ENCODE data around the gene NOL3. TPM values are rescaled to one million over a fixed set of nuclear protein-coding genes. Genes with fewer than 3 reads are reported as not detected.

Gene NOL3
- total RNA-seq, 1 donor from 2014 or later: 110 TPM

DNA sequence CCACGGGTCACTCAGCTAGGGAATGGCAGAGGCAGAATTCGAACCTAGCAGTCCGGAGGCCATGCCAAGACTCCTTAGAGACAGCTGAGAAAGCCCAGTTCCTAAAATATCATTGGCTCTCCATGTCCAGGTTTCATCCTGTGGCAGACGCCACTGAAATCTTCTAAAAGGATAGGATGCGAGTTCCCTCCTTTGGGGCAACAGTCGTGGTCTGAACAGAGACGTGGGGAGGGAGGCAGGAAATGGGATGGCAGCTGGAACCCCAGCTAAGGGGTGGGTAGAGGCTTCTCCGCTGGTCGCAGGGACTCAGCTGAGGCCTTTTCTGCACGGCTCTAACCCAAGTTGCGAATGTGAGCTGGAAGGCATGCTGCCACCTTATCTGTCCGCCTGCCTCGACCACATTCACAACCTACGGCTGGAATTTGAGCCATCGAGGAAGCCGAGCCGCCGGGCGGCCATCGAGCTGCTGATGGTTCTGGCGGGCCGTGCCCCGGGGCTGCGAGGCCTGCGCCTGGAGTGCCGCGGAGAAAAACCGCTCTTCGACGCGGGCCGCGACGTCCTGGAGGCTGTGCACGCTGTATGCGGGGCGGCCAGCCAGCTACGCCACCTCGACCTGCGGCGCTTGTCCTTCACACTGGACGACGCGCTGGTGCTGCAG is 7.7 kb upstream of the NOL3 start:
- no peaks in the 10 kb centered on the region for H3K36me3 ChIP-seq
- H3K27me3 ChIP-seq (ENCODE audit: low read depth): peaks cover 45% of the 10 kb centered on the region
- peak overlapping the region; percentile 90 for H3K27ac ChIP-seq (replicated peaks)
- DNase-seq: no peak
- H3K4me3 ChIP-seq: peak overlapping the region; percentile 70
- TF ChIP-seq CTCF (IDR thresholded peaks at IDR 0.05; ENCODE audit: borderline replicate concordance): no peak
- intact Hi-C loops (cut with micrococcal nuclease): no loop called here
- H3K4me1 ChIP-seq: peaks cover 72% of the 10 kb centered on the region
- no peaks in the 10 kb centered on the region for H3K9me3 ChIP-seq (replicated peaks)

DNA sequence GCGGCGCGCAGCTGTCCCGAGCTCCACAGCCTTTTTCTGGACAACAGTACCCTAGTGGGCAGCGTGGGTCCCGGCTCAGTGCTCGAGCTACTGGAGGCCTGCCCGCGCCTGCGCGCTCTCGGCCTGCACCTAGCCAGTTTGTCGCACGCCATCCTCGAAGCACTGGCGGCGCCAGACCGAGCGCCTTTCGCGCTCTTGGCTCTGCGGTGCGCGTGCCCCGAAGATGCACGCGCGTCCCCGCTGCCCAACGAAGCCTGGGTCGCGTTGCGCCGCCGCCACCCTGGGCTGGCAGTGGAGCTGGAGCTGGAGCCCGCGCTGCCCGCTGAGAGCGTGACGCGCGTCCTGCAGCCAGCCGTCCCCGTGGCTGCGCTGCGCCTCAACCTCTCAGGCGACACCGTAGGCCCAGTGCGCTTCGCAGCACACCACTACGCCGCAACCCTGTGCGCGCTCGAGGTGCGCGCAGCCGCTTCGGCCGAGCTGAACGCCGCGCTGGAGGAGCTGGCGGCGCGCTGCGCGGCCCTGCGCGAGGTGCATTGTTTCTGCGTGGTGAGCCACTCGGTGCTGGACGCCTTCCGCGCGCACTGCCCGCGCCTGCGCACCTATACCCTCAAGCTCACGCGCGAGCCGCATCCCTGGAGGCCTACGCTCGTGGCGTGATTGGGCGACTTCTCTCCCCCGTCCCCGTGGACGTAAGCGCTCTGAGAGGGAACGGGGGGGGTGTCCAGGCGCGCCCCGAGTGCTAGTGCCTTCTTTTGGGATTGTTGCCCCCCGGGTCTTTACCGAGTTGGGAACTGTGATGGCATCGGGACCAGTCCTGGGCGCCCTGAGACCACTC is 7.0 kb upstream of the NOL3 start:
- Histone ChIP-seq H3K4me3 (peak overlapping the region; percentile 70), H3K4me1 (peaks cover 72% of the 10 kb centered on the region), H3K27me3 (ENCODE audit: low read depth) (peaks cover 45% of the 10 kb centered on the region), H3K27ac (replicated peaks) (peak overlapping the region; percentile 90), H3K36me3 (no peaks in the 10 kb centered on the region), H3K9me3 (replicated peaks) (no peaks in the 10 kb centered on the region)
- TF ChIP-seq CTCF (IDR thresholded peaks at IDR 0.05; ENCODE audit: borderline replicate concordance): no peak
- DNase-seq: peak; percentile 68
- intact Hi-C loops (cut with micrococcal nuclease): no loop called here

DNA sequence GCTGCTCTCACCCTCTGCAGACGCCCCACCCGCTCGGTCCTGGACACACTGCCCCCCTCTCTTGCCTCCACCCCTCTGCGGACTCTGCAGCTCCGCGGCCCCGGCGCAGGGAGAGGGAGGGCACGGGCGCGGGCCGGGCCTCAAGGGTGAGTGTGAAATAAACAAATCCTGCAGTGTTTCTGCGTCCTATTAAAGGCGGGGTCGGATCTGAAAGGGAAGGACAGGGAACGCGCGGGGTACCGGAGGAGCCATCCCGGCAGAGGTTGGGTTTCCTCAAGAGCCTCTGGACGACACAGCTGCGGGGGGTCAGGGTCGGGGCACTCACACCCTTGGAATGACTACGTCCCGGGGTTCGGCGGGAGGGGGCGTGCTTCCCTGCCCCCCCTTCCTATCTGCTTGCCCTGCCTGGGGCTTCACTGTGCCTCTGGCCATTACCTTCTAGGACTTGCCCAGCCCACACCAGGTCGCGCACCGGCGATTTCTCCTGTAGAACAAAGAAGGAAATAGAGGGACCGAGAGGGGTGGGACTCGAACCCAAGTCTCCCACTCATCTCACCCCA is 6.3 kb upstream of the NOL3 start:
- peak overlapping the region; percentile 90 for H3K27ac ChIP-seq (replicated peaks)
- intact Hi-C loops (cut with micrococcal nuclease): no loop called here
- no peak for DNase-seq
- no peaks in the 10 kb centered on the region for H3K9me3 ChIP-seq (replicated peaks)
- no peaks in the 10 kb centered on the region for H3K36me3 ChIP-seq
- H3K4me1 ChIP-seq: peaks cover 71% of the 10 kb centered on the region
- peaks cover 45% of the 10 kb centered on the region for H3K27me3 ChIP-seq (ENCODE audit: low read depth)
- peak overlapping the region; percentile 70 for H3K4me3 ChIP-seq
- TF ChIP-seq CTCF (IDR thresholded peaks at IDR 0.05; ENCODE audit: borderline replicate concordance): no peak

DNA sequence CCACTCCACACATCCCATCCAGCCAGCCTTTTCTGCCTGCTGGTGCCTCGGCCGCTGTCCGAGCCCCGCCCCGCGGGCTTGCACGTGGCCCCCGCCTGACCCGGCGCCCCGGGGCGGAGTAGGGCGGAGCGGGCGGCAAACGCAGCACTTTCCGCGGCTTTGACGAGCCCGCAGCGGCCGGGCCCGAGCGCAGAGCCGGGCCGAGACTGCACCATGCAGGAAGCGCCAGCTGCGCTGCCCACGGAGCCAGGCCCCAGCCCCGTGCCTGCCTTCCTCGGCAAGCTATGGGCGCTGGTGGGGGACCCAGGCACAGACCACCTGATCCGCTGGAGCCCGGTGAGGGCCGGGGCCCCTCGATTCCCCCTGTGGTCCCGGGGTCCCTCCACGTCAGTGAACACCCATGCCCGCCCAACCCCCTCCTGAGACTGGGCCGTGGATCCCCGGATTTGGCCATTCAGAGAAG is 5.7 kb upstream of the NOL3 start, which contains the start of gene HSF4:
TSS of gene HSF4 (plus strand) at position 147 of the 463 bp plus-strand sequence. CDS start at position 214, 67 bp downstream.
- Histone ChIP-seq H3K4me1 (peaks cover 71% of the 10 kb centered on the region), H3K9me3 (replicated peaks) (no peaks in the 10 kb centered on the region), H3K4me3 (peak within 1 kb of the TSS; percentile 70), H3K27me3 (ENCODE audit: low read depth) (peaks cover 45% of the 10 kb centered on the region), H3K27ac (replicated peaks) (peak within 1 kb of the TSS; percentile 90), H3K36me3 (no peaks in the 10 kb centered on the region)
- no peak for TF ChIP-seq CTCF (IDR thresholded peaks at IDR 0.05; ENCODE audit: borderline replicate concordance)
- peak; percentile 75 for DNase-seq
- intact Hi-C loops (cut with micrococcal nuclease): no loop called here

Data from left ventricle myocardium inferior (tissue), 1 donor.